Prostate gland (tissue), 2 donors: ENCODE measurements around the gene ZC3H12C.

Source experiments
- CTCF ChIP-seq, 4 experiments: fragments of 200-600 bp in 2 of 4; fragments of 450-650 bp in 2 of 4; sonication (generic) in 2 of 4; IDR thresholded peaks; 1 replicate in 3 of 4; 2 replicates in 1 of 4; pipeline ENCODE4 v1.5.1; 2016 to 2019; ENCODE audit warnings: antibody characterized with exemption in 4 of 4, mild to moderate bottlenecking in 2 of 4, moderate library complexity in 2 of 4
- POLR2A ChIP-seq: fragments of 450-650 bp; IDR thresholded peaks from one replicate; pipeline ENCODE4 v1.6.1; 2016; ENCODE audit warnings: antibody characterized with exemption, mild to moderate bottlenecking
- POLR2AphosphoS5 ChIP-seq: sonication (generic); formaldehyde crosslinking; IDR thresholded peaks from one replicate; pipeline ENCODE4 v1.6.1; 2017; ENCODE audit warnings: antibody characterized with exemption

GRCh38 chr11:110056956-110057355 is 36.2 kb upstream of the ZC3H12C start:
- no peak for TF ChIP-seq CTCF (IDR thresholded peaks at IDR 0.05)
- TF ChIP-seq POLR2A: no peak
- TF ChIP-seq POLR2AphosphoS5: no peak
